ENCODE results near the gene LMOD2.

DNA sequence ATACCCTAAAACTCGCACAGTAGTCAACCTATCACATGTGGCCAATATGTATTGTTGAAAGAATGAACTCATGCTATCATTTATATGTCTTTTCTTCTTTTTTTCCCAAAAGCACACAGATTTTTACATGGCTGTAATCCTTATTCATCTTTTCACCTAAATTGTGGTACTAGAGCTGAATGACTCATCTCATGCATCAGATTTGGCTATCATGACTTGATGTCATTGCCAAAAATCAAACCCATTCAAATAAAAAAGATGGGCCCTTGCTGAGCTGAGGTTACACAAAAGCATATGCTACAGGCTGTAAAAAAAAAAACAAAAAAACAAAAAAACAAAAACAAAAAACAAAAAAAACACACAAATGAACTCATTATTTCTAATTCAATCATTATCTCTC, 3.3 kb upstream of the LMOD2 start:
- TF ChIP-seq CTCF (IDR thresholded peaks at IDR 0.05; ENCODE audit: low read length): no peak
- no peak for TF ChIP-seq EZH2 (IDR thresholded peaks at IDR 0.05; ENCODE audit: borderline replicate concordance, low read length)

Measured in OCI-LY1 (cell line).